IPS-18a (cell line): ENCODE results near the gene SYCE3.

Experiments used
- H3K27ac ChIP-seq: one replicate; pipeline ENCODE4 v1.5.1; 2013; ENCODE audit warnings: low read length
- H3K27me3 ChIP-seq: one replicate; pipeline ENCODE4 v1.6.1; 2013; ENCODE audit warnings: mild to moderate bottlenecking, low read length; ENCODE audit not compliant: control insufficient read depth, insufficient read depth
- H3K36me3 ChIP-seq: one replicate; pipeline ENCODE4 v1.6.1; 2013; ENCODE audit warnings: low read depth, low read length; ENCODE audit not compliant: control insufficient read depth
- H3K4me1 ChIP-seq: one replicate; pipeline ENCODE4 v1.6.1; 2013; ENCODE audit warnings: low read depth, low read length; ENCODE audit not compliant: control insufficient read depth
- H3K4me3 ChIP-seq: one replicate; pipeline ENCODE4 v1.5.1; 2013; ENCODE audit warnings: low read length
- H3K9ac ChIP-seq: one replicate; pipeline ENCODE4 v1.6.1; 2013; ENCODE audit warnings: mild to moderate bottlenecking, low read length, moderate library complexity
- H3K9me3 ChIP-seq: one replicate; pipeline ENCODE4 v1.6.1; 2013; ENCODE audit warnings: low read depth, low read length; ENCODE audit not compliant: control insufficient read depth

Gene SYCE3

DNA sequence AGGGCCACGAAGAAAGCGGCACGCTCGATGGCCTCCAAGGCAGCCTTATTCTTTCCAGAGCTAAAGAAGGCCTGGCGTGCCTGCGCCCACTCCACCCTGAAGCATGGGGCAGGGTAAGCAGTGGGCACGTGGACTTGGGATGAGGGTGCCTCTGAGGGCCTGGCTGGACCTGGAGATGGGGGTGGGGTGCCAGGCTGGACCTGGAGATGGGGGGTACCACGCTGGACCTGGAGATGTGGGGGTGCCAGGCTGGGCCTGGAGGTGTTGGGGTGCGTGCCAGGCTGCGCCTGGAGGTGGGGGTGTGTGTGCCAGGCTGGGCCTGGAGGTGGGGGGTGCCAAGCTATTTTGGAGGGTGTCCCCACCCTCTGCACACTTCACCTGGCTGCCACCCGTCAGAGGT is 10.2 kb upstream of the SYCE3 start:
- Histone ChIP-seq H3K27me3 (no peaks in the 10 kb centered on the region), H3K36me3 (peaks cover 42% of the 10 kb centered on the region), H3K4me1 (no peaks in the 10 kb centered on the region), H3K4me3 (no peak overlapping the region), H3K27ac (no peak overlapping the region), H3K9me3 (no peaks in the 10 kb centered on the region), H3K9ac (no peak overlapping the region)

DNA sequence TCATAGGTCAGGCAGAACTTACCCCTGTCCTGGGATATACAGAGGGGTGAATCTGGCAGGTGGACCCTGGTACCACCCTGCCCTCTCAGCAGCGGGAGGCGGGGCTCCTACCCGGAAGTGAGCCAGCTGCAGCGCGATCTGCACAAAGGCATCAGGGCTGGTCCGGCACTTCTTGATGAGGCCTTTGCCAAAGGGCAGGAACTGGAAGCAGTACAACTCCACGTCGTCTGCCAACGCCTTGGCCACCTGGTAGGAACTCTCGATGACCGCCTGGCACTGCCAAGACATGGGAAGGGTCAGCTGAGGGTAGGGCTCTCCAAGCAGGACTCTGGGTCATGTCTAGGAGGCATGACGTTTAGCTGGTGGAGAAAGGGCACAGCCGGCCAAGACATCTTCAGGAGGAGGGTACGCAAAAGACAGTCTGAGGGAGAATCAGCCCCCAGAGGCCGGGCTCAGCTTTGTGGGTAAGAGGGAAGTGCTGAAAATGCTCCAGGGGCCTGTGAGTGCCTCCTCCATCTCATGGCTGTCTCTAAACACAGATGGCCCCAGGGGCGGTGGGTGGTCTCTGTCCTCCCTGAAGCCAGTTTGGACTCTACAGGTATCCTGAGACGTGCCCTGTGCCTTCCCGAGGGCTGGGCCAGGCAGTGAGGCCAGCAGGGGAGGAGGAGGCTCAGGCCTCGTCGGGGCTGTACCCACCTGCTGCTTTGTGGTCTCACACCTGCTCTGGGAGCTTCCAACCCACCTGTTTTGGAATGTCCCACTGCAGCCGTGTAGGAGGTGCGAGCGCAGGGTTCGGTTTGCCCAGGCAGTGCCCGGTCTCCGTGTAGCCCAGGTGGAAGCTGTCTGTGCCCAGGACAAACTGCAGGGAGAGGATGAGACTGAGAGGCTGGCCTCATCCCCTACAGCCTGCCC is 8.8 kb upstream of the SYCE3 start:
- H3K9me3 ChIP-seq: no peaks in the 10 kb centered on the region
- peaks cover 46% of the 10 kb centered on the region for H3K36me3 ChIP-seq
- no peaks in the 10 kb centered on the region for H3K4me1 ChIP-seq
- no peak overlapping the region for H3K4me3 ChIP-seq
- H3K27me3 ChIP-seq: no peaks in the 10 kb centered on the region
- H3K27ac ChIP-seq: no peak overlapping the region
- H3K9ac ChIP-seq: no peak overlapping the region

DNA sequence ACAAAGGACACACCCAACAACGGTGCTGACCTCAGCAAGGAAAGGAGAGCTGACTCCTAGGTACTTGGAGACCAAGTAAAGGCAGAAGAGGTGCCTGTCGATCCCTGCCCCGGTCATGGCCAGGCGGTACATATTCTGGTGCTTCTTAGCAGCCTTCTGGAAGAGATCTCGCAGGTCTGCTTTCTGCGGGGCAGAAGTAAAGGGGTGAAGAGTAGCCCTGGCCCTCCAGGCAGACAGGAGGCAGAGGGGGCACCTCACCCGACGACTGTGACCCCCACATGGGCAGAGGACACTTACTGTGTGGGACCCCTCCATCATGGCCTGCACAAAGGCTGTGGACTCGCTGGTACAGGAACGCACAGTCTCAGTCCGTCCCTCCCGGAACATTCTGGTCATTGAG is 8.1 kb upstream of the SYCE3 start:
- Histone ChIP-seq H3K9me3 (no peaks in the 10 kb centered on the region), H3K36me3 (peaks cover 46% of the 10 kb centered on the region), H3K4me1 (no peaks in the 10 kb centered on the region), H3K4me3 (no peak overlapping the region), H3K9ac (no peak overlapping the region), H3K27ac (no peak overlapping the region), H3K27me3 (no peaks in the 10 kb centered on the region)

DNA sequence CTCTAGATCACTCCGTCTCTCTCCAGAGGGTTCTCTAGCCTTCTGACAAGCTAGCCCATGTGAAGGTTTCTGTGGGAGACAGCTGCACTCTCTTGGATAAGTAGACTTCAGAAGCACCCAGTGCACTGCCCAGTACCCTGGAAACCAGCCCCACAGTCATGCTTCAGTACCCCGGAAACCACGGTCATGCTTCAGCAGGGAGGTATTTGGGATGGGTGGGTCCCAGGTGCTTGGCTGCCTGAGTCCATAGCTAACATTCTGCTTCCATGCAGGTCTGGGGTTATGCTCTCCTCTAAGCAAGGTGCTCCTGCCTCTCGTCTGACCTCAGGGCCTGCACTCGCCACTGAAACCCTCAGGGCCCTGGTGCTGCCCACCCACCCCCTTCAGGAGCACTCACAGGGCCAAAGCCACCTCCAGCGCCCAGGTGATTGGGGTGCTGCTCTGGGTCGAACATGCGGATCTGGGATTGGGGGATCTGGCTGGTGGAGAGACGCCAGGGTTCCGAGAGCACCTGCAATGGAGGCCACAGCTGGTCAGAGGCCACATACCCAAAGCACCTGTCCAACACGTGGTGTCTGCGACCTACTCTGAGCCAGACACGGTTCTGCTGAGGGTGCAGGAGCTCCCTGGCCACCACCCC is 7.3 kb upstream of the SYCE3 start:
- Histone ChIP-seq H3K36me3 (peaks cover 46% of the 10 kb centered on the region), H3K4me3 (no peak overlapping the region), H3K9ac (no peak overlapping the region), H3K27ac (no peak overlapping the region), H3K4me1 (no peaks in the 10 kb centered on the region), H3K9me3 (no peaks in the 10 kb centered on the region), H3K27me3 (no peaks in the 10 kb centered on the region)

GRCh38 chr22:50569041-50569459 is 6.3 kb upstream of the SYCE3 start:
- Histone ChIP-seq H3K36me3 (peaks cover 44% of the 10 kb centered on the region), H3K9me3 (no peaks in the 10 kb centered on the region), H3K9ac (no peak overlapping the region), H3K27ac (no peak overlapping the region), H3K27me3 (peaks cover 6% of the 10 kb centered on the region), H3K4me3 (no peak overlapping the region), H3K4me1 (no peaks in the 10 kb centered on the region)

DNA sequence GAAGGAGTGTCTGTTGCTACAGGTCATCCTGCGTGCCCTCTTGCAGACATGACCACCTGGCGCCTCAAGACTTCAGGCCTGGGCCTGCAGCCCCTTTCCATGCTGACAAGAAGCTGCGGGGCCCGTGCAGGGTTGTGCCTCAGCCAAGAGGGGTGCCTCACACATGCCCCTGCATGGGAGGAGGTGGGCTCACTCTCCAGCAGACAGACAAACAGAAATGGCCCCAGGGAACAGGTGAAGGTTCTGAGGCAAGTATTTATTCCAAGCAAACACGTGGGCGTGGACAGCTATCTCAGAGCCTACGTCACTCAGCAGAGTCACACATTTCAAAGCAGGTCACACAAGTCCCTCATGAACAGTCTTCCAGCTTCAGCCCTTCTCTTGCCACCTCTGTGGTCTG is 5.9 kb upstream of the SYCE3 start:
- Histone ChIP-seq H3K4me3 (no peak overlapping the region), H3K36me3 (peaks cover 42% of the 10 kb centered on the region), H3K4me1 (no peaks in the 10 kb centered on the region), H3K9me3 (no peaks in the 10 kb centered on the region), H3K9ac (no peak overlapping the region), H3K27ac (no peak overlapping the region), H3K27me3 (peaks cover 10% of the 10 kb centered on the region)

DNA sequence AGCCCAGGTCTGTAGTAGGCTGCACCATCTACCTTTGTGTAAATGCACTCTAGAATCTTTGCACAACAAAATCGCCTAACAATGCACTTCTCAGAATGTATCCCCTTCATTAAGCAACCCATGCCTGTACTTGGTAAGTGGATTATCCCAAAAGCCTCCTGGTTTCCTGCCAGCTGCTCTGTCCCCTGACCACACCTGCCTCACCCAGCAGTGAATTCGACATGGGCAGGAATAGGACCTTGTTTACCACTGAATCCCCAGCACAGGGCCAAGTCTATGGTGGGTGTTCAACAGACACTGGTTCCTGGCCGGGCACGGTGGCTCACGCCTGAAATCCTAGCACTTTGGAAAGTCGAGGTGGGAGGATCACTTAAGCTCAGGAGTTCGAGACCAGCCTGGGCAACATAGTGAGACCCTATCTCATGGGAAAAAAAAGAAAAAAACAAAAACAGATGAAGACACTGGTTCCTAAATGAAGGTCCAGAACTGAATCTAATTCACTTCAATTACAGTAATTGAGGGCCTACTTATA is 5.1 kb upstream of the SYCE3 start:
- Histone ChIP-seq H3K27ac (no peak overlapping the region), H3K9ac (no peak overlapping the region), H3K36me3 (peaks cover 42% of the 10 kb centered on the region), H3K4me1 (no peaks in the 10 kb centered on the region), H3K9me3 (no peaks in the 10 kb centered on the region), H3K4me3 (no peak overlapping the region), H3K27me3 (peaks cover 16% of the 10 kb centered on the region)

GRCh38 chr22:50564289-50564688 is 1.6 kb upstream of the SYCE3 start:
- Histone ChIP-seq H3K9ac (no peak overlapping the region), H3K4me3 (no peak overlapping the region), H3K36me3 (peaks cover 12% of the 10 kb centered on the region)

DNA sequence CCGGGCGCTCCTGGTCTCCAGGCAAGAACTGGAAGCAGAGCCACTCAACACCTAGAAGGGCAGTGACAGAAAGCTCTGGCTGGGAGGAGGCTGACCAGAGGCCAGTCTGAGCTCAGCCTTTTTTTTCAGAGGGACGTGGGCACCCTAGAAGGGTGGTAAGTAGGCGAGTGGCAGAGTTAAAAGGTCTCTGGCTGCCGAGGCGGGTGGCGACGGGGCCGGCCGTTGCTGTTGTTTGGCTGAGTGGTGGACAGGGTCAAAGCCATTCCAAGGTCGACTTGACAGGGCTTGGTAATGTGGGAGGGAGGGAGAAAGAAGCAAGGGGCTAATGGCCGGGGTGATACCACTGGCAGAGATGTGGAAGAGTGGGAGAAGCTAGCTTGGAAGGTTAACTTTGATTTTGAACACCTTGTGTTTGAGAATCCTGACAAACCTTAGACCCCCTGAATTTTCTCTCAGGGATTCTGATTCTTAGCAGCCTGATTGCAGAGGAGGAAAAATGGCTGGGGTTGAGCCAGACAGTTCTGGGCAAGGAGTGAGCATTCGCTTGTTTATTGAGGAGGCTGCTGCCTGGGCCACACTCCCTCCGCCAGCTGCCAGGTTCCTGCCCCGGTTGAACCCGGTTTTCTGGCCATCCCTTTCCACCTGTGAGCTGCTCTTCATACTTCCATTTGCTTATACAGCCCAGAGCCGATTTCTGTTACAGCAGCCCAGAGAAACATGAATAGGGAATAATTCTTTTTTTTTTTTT is 868 bp upstream of the SYCE3 start:
- Histone ChIP-seq H3K4me1 (no peaks in the 10 kb centered on the region), H3K27me3 (peaks cover 16% of the 10 kb centered on the region), H3K27ac (no peak overlapping the region), H3K9ac (no peak overlapping the region), H3K36me3 (peaks cover 6% of the 10 kb centered on the region), H3K4me3 (peak overlapping the region; percentile 91), H3K9me3 (no peaks in the 10 kb centered on the region)

More at GRCh38 chr22:50564289-50564688, 1.6 kb upstream of the SYCE3 start:
- H3K27me3 ChIP-seq: peaks cover 16% of the 10 kb centered on the region
- no peak overlapping the region for H3K27ac ChIP-seq
- H3K9me3 ChIP-seq: no peaks in the 10 kb centered on the region
- no peaks in the 10 kb centered on the region for H3K4me1 ChIP-seq

GRCh38 chr22:50561401-50562358 is 1.0 kb downstream of the SYCE3 start:
- Histone ChIP-seq H3K4me3 (no peak overlapping the region), H3K36me3 (no peaks in the 10 kb centered on the region), H3K27me3 (peaks cover 16% of the 10 kb centered on the region), H3K4me1 (no peaks in the 10 kb centered on the region), H3K9me3 (no peaks in the 10 kb centered on the region), H3K9ac (no peak overlapping the region), H3K27ac (no peak overlapping the region)
